Natural killer cell (primary cell): Measurements from ENCODE around the gene ZCCHC14. TPM values are rescaled to one million over a fixed set of nuclear protein-coding genes. Genes with fewer than 3 reads are reported as not detected.

ENCODE experiments used
- ATAC-seq, 3 donors: fragments of 150-1000 bp in 2 of 3; fragments of 200-7000 bp in 1 of 3; cut with Tn5 transposase; 1 replicate in 1 of 3; 2 replicates in 2 of 3; pipeline ENCODE4 v1.10.0; 2021; ENCODE audit warnings: mild to moderate bottlenecking in 2 of 3, moderate library complexity in 2 of 3
- DNase-seq, 2 donors: peaks; one replicate each; pipeline versions ENCODE4 v3.0.0 to v3.0.0-alpha.2; 2013 to 2021; ENCODE audit warnings: mixed read lengths in 1 of 2
- H3K27ac ChIP-seq: one replicate; pipeline ENCODE4 v1.5.1; 2013; ENCODE audit warnings: mild to moderate bottlenecking, low read length
- H3K27me3 ChIP-seq: one replicate; pipeline ENCODE4 v1.6.1; 2013; ENCODE audit warnings: low read length; ENCODE audit not compliant: control insufficient read depth, insufficient read depth
- H3K36me3 ChIP-seq: one replicate; pipeline ENCODE4 v1.6.1; 2013; ENCODE audit warnings: low read length; ENCODE audit not compliant: control insufficient read depth, insufficient read depth
- H3K4me1 ChIP-seq: one replicate; pipeline ENCODE4 v1.6.1; 2013; ENCODE audit warnings: low read length; ENCODE audit not compliant: control insufficient read depth, insufficient read depth
- H3K4me3 ChIP-seq: one replicate; pipeline ENCODE4 v1.5.1; 2013; ENCODE audit warnings: low read length
- H3K9me3 ChIP-seq: one replicate; pipeline ENCODE4 v1.6.1; 2013; ENCODE audit warnings: low read length; ENCODE audit not compliant: control insufficient read depth, insufficient read depth
- H3K27ac Mint-ChIP-seq, 2 donors: one replicate each; pipeline ENCODE4 v1.8.0; 2022; ENCODE audit warnings: mild to moderate bottlenecking in 2 of 2, mixed read lengths in 2 of 2, moderate library complexity in 1 of 2
- H3K27me3 Mint-ChIP-seq, 2 donors: one replicate each; pipeline ENCODE4 v1.8.0; 2022; ENCODE audit warnings: low read depth in 2 of 2, mixed read lengths in 2 of 2
- H3K36me3 Mint-ChIP-seq: one replicate; pipeline ENCODE4 v1.8.0; 2022; ENCODE audit warnings: mixed read lengths
- H3K4me1 Mint-ChIP-seq, 2 donors: one replicate each; pipeline ENCODE4 v1.8.0; 2022; ENCODE audit warnings: mixed read lengths in 2 of 2
- H3K4me3 Mint-ChIP-seq: one replicate; pipeline ENCODE4 v1.8.0; 2022; ENCODE audit warnings: mild to moderate bottlenecking, moderate library complexity, mixed read lengths
- H3K9me3 Mint-ChIP-seq, 2 donors: one replicate each; pipeline ENCODE4 v1.8.0; 2022; ENCODE audit warnings: mixed read lengths in 2 of 2
- CTCF ChIP-seq: fragments of 200-600 bp; IDR thresholded peaks from one replicate; pipeline ENCODE4 v1.8.0; 2022; ENCODE audit warnings: antibody characterized with exemption
- WGBS: methylation state at CpG from one replicate; pipeline ENCODE4 v1.1.7; 2013; ENCODE audit warnings: missing lambda C conversion rate; ENCODE audit not compliant: insufficient coverage; 5-methylcytosine and 5-hydroxymethylcytosine counted together
- intact Hi-C: fragments of 100-400 bp; cut with micrococcal nuclease; formaldehyde crosslinking; loops from one replicate; pipeline ENCODE4 v1.14.2; 2022
- total RNA-seq, 4 donors: library from RNA; stranded (reverse); fragments of 120-200 nt in 1 of 4; gene quantifications; one replicate each; pipeline versions ENCODE4 v1.2.3 to v1.2.4, GENCODE V29; 2013 to 2022

The ZCCHC14 gene
- total RNA-seq, 3 donors from 2014 or later (not counting 1 experiment from before 2014, with no cell fraction given), result 12.2 to 20.9 (median 19.2) TPM

- Histone ChIP-seq H3K4me1 (peaks cover 21% of the 10 kb centered on the region), H3K4me3 (no peak overlapping the region), H3K27ac (no peak overlapping the region), H3K27me3 (no peaks in the 10 kb centered on the region), H3K9me3 (no peaks in the 10 kb centered on the region), H3K36me3 (peaks cover 2% of the 10 kb centered on the region)
- Mint-ChIP-seq H3K27me3 (no peaks in the 10 kb centered on the region), H3K4me3 (peak overlapping the region; percentile 15), H3K27ac (peak overlapping the region in 1 of 2 donors; percentile 26), H3K4me1 (peaks cover 16 to 26% of the 10 kb centered on the region in 2 donors), H3K9me3 (no peaks in the 10 kb centered on the region), H3K36me3 (no peaks in the 10 kb centered on the region)
- DNase-seq (peak in 1 of 2 donors; percentile 25), ATAC-seq (peak in 1 of 3 donors; percentile 58)
- 58% methylated on average over 28 of the region's 29 CpGs for WGBS
- TF ChIP-seq CTCF, result no peak
- intact Hi-C loops, result no loop called here
Measured at GRCh38 chr16:87436225-87437172, 56.3 kb downstream of the ZCCHC14 start.

- WGBS, result 37% methylated on average over 23 of the region's 23 CpGs
- no peak overlapping the region for H3K27ac Mint-ChIP-seq
- intact Hi-C loops, result no loop called here
- H3K4me3 Mint-ChIP-seq, result peak overlapping the region; percentile 13
- no peaks in the 10 kb centered on the region for H3K27me3 ChIP-seq
- no peaks in the 10 kb centered on the region for H3K36me3 Mint-ChIP-seq
- H3K27me3 Mint-ChIP-seq, result no peaks in the 10 kb centered on the region
- peak in 1 of 2 donors; percentile 27 for DNase-seq
- peaks cover 16 to 26% of the 10 kb centered on the region in 2 donors for H3K4me1 Mint-ChIP-seq
- H3K4me3 ChIP-seq, result no peak overlapping the region
- ATAC-seq, result peak in 1 of 3 donors; percentile 28
- TF ChIP-seq CTCF, result no peak
- H3K9me3 Mint-ChIP-seq, result no peaks in the 10 kb centered on the region
- peaks cover 21% of the 10 kb centered on the region for H3K4me1 ChIP-seq
- no peak overlapping the region for H3K27ac ChIP-seq
- peaks cover 2% of the 10 kb centered on the region for H3K36me3 ChIP-seq
- H3K9me3 ChIP-seq, result no peaks in the 10 kb centered on the region
Measured at GRCh38 chr16:87435372-87436224, 57.2 kb downstream of the ZCCHC14 start.

- ATAC-seq (no peak), DNase-seq (no peak)
- Mint-ChIP-seq H3K9me3 (no peaks in the 10 kb centered on the region), H3K4me1 (peaks cover 16 to 26% of the 10 kb centered on the region in 2 donors), H3K27ac (no peak overlapping the region), H3K27me3 (no peaks in the 10 kb centered on the region), H3K4me3 (no peak overlapping the region), H3K36me3 (no peaks in the 10 kb centered on the region)
- Histone ChIP-seq H3K4me1 (peaks cover 21% of the 10 kb centered on the region), H3K27me3 (no peaks in the 10 kb centered on the region), H3K4me3 (no peak overlapping the region), H3K9me3 (no peaks in the 10 kb centered on the region), H3K36me3 (peaks cover 2% of the 10 kb centered on the region), H3K27ac (no peak overlapping the region)
- intact Hi-C loops, result no loop called here
- TF ChIP-seq CTCF, result no peak
- 92% methylated on average over 22 of the region's 22 CpGs for WGBS
Measured at GRCh38 chr16:87434146-87434667, 58.6 kb downstream of the ZCCHC14 start.
